Measurements from ENCODE around the gene DNAJC15.

DNA sequence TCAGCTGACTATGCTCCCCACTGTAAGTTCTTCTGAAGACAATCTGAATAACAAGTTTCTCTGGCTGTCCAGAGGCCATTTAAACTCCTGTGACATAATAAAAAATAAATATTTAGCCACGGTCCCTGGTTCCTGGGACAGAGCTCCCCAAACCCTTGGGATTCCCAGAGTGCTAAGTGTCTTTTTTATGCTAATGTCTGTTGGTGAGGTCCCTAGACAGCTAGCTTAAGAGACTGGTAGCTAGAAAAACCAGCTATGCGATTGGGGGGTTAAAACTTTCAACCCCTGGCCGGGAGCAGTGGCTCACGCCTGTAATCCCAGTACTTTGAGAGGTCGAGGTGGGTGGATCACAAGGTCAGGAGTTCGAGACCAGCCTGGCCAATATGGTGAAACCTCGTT is 37.2 kb upstream of the DNAJC15 start:
- TF ChIP-seq EZH2 (IDR thresholded peaks at IDR 0.05; ENCODE audit: insufficient read depth, poor library complexity, severe bottlenecking) (no peak), EZH2phosphoT487 (IDR thresholded peaks at IDR 0.05; ENCODE audit: insufficient read depth, low read depth) (no peak)

Data from GM23248 (cell line).